Nephron progenitor cell (in vitro differentiated cells): Measurements from ENCODE around the gene LRFN3.

Experiments used
- DNase-seq: peaks from one replicate; pipeline ENCODE4 v3.0.0; 2021
- H3K27ac Mint-ChIP-seq: 2 replicates; pipeline ENCODE4 v1.8.0; 2021; ENCODE audit warnings: mild to moderate bottlenecking, moderate library complexity, mixed read lengths
- H3K27me3 Mint-ChIP-seq: 2 replicates; pipeline ENCODE4 v1.8.0; 2021; ENCODE audit warnings: mild to moderate bottlenecking, low read depth, mixed read lengths; ENCODE audit not compliant: poor library complexity
- H3K36me3 Mint-ChIP-seq: 2 replicates; pipeline ENCODE4 v1.8.0; 2021; ENCODE audit warnings: low read depth, mixed read lengths
- H3K4me1 Mint-ChIP-seq: 2 replicates; pipeline ENCODE4 v1.8.0; 2021; ENCODE audit warnings: mixed read lengths
- H3K4me3 Mint-ChIP-seq: 2 replicates; pipeline ENCODE4 v1.8.0; 2021; ENCODE audit warnings: mild to moderate bottlenecking, moderate library complexity, mixed read lengths
- H3K9me3 Mint-ChIP-seq: 2 replicates; pipeline ENCODE4 v1.8.0; 2021; ENCODE audit warnings: mild to moderate bottlenecking, moderate library complexity, mixed read lengths
- TF ChIP-seq, protein P1 (sequence below): fragments of 200-600 bp; sonication (generic); IDR thresholded peaks from 2 replicates; pipeline ENCODE4 v1.5.0; 2021; ENCODE audit warnings: antibody characterized with exemption

LRFN3 gene

DNA sequence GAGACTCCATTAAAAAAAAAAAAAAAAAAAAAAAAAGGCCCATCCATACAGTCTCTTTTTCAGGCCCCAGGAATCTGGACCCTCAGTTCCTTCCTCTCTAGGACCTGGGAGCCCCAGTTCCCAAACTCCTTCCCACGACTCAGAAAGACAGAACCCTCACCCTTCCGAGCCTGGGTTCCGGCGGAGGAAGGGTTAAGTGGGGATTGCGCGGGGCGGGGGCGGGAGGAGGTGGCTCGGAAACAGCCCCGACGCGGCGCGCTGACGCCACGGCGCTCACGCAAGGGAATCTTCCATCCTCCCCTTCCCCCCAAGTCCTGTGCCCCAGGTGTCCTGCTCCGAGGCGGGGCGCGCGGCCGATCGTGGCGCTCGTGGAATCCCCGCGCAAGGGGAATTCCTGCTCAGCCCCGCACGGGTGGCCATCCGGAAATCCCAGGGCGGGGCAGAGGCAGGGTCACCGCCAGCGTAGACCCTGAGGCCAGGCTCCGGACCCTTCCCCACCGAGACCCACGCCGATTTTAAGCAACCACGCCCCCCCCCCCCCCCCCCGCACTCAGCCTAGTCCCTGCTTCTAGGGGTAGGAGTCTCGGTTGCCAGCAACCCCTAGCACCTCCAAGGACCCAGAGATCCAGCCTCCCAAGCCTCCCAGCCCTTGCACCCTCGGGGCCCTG lies 36.5 kb upstream of the LRFN3 start:
- Mint-ChIP-seq H3K4me1 (peaks cover 41% of the 10 kb centered on the region), H3K27me3 (peaks cover 35% of the 10 kb centered on the region), H3K27ac (no peak overlapping the region), H3K4me3 (peak overlapping the region; percentile 91), H3K36me3 (peaks cover 6% of the 10 kb centered on the region), H3K9me3 (no peaks in the 10 kb centered on the region)
- TF ChIP-seq, protein P1, sequence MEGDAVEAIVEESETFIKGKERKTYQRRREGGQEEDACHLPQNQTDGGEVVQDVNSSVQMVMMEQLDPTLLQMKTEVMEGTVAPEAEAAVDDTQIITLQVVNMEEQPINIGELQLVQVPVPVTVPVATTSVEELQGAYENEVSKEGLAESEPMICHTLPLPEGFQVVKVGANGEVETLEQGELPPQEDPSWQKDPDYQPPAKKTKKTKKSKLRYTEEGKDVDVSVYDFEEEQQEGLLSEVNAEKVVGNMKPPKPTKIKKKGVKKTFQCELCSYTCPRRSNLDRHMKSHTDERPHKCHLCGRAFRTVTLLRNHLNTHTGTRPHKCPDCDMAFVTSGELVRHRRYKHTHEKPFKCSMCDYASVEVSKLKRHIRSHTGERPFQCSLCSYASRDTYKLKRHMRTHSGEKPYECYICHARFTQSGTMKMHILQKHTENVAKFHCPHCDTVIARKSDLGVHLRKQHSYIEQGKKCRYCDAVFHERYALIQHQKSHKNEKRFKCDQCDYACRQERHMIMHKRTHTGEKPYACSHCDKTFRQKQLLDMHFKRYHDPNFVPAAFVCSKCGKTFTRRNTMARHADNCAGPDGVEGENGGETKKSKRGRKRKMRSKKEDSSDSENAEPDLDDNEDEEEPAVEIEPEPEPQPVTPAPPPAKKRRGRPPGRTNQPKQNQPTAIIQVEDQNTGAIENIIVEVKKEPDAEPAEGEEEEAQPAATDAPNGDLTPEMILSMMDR = no peak
- DNase-seq = peak; percentile 68

DNA sequence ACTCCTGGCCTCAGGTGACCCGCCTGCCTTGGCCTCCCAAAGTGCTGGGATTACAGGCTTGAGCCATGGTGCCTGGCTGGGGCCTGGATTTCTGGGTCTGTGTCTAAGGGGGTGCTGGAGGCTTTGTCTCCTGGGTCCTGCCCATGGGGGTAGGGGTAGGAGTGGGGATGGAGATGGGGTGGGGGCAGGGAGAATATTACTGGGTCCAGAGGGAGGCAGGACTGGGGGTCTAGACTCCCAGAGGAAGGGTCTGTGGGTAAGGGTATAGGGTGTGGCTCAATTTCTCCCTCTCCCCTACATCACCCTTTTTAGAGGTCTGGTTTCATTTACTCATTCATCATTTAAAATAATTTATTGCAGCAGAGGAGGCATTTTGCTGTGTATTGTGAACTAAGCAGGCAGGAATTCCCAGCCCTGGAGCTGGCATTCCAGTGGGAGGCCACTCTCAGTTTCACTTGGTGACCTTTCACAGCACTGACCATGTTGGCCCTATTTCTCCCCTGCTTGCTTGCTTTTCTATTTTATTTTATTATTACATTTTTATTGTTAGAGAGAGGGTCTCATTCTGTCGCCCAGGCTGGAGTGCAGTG lies 35.0 kb upstream of the LRFN3 start:
- peaks cover 47% of the 10 kb centered on the region for H3K4me1 Mint-ChIP-seq

DNA sequence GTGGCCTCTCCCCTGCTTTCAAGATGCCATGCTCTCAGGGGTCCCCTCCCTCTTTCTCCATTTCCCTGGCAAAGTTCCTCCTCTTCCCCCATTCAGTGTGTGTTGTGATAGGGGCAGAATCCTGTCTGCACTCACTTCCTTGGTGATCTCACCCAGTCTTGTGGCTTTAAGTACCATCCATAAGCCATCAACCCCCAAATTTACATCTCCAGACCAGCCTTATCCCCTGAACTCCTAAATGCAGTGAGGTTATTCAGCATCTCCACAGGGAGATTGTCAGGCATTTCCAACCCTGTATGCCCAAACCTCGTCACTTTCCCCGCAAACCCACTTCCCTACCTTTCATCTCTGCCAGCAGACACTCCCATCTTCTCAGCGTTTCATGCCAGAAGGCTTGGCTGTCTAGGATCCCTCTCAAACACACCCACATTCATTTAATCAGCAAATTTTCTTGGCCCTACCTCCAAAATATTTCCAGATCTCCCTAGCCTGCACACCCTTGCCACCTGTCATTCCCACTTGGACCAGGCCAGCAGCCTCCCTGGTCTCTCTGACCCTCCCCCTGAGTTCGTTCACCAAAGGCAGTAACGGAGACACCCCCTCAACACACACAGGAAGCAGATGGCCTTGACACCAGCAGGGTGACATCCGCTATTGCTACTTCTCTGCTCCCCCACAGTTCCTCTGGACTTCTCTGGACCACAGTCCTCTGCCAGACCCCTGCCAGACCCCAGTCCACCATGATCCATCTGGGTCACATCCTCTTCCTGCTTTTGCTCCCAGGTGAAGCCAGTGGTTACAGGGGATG lies 34.1 kb upstream of the LRFN3 start, which contains the start of gene HCST:
TSS of gene HCST (plus strand) at position 676 of the 808 bp plus-strand sequence. CDS start at position 741, 65 bp downstream.
- H3K4me3 Mint-ChIP-seq = peak within 1 kb of the TSS; percentile 78
- H3K27ac Mint-ChIP-seq = peak within 1 kb of the TSS; percentile 22
- peaks cover 38% of the 10 kb centered on the region for H3K27me3 Mint-ChIP-seq
- H3K9me3 Mint-ChIP-seq = no peaks in the 10 kb centered on the region
- TF ChIP-seq, protein P1 = no peak
- H3K36me3 Mint-ChIP-seq = no peaks in the 10 kb centered on the region
- peaks cover 51% of the 10 kb centered on the region for H3K4me1 Mint-ChIP-seq
- no peak for DNase-seq

More for the DNA sequence above, 35.0 kb upstream of the LRFN3 start:
- H3K4me3 Mint-ChIP-seq = peak overlapping the region; percentile 91
- no peak for DNase-seq
- TF ChIP-seq, protein P1 = no peak
- H3K36me3 Mint-ChIP-seq = no peaks in the 10 kb centered on the region
- H3K27ac Mint-ChIP-seq = no peak overlapping the region
- H3K27me3 Mint-ChIP-seq = peaks cover 38% of the 10 kb centered on the region
- H3K9me3 Mint-ChIP-seq = no peaks in the 10 kb centered on the region

DNA sequence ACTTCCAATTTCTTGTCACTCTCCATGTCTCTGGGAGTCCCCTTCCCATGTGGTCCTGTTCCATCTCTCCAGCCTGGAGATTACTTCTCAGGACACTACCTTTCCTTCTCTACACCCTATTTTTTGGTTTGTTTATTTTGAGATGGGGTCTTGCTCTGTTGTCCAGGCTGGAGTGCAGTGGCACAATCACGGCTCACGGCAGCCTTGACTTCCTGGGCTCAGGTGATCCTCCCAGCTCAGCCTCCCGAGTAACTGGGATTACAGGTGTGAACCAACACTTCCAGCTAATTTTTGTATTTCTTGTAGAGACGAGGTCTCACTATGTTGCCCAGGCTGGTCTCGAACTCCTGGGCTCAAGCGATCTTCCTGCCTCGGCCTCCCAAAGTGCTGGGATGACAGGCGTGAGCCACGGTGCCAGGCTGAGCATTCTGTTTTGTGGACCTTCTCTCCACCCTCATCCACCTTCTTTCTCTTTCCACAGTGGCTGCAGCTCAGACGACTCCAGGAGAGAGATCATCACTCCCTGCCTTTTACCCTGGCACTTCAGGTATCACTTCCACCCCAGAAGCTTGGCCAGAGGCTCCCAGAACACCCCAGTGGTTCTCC lies 33.2 kb upstream of the LRFN3 start:
- no peak for DNase-seq
- H3K27me3 Mint-ChIP-seq = peaks cover 40% of the 10 kb centered on the region
- TF ChIP-seq, protein P1 = no peak
- peak overlapping the region; percentile 78 for H3K4me3 Mint-ChIP-seq
- H3K9me3 Mint-ChIP-seq = no peaks in the 10 kb centered on the region
- no peak overlapping the region for H3K27ac Mint-ChIP-seq
- H3K36me3 Mint-ChIP-seq = no peaks in the 10 kb centered on the region
- peaks cover 60% of the 10 kb centered on the region for H3K4me1 Mint-ChIP-seq

DNA sequence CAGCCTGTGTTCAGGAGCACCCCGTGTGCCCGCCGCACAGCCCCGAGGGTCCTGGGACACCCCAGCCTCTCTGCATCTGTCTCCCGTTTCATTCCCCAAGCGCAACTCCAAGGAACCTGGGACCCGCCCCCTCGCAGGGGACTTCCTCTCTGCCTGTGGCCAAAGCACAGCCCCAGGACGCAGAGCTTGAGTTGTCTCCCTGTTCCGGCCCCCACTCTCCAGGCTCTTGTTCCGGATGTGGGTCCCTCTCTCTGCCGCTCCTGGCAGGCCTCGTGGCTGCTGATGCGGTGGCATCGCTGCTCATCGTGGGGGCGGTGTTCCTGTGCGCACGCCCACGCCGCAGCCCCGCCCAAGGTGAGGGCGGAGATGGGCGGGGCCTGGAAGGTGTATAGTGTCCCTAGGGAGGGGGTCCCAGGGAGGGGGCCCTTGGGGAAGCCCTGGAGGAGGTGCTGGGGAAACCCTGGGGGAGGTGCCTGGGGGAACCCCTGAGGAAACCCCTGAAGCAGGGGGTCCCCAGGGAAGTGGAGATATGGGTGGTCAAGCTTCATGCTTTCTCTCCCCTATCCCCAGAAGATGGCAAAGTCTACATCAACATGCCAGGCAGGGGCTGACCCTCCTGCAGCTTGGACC lies 32.5 kb upstream of the LRFN3 start:
- peaks cover 62% of the 10 kb centered on the region for H3K4me1 Mint-ChIP-seq
- H3K36me3 Mint-ChIP-seq = no peaks in the 10 kb centered on the region
- H3K27ac Mint-ChIP-seq = no peak overlapping the region
- TF ChIP-seq, protein P1 = no peak
- H3K27me3 Mint-ChIP-seq = peaks cover 33% of the 10 kb centered on the region
- peak; percentile 64 for DNase-seq
- peak overlapping the region; percentile 78 for H3K4me3 Mint-ChIP-seq
- H3K9me3 Mint-ChIP-seq = no peaks in the 10 kb centered on the region
